ENCODE data around the gene MARCHF3.

The MARCHF3 gene

DNA sequence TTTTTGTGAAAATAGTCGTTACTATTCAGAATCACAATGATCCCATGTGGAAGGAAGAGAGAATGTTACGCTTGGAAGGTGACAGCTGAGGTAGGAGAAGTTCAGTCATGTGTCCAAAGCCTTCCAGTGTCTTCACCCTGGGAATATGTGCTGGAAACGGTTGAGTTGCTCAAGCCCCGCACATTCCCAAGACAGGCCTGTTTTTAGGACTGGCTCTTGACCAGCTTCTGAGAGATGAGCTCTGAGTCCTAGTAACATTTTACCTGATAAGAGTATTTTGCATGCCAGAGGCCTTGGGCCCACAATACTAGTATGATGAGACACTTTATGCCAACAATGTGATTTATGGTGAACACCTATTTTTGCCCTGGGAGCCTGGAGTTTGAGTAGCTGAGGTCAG is 151.7 kb downstream of the MARCHF3 start:
- H3K9me3 Mint-ChIP-seq: no peaks in the 10 kb centered on the region
- DNase-seq (no peak), ATAC-seq (replicated peaks) (no peak)
- H3K27ac Mint-ChIP-seq: no peak overlapping the region
- peaks cover 48 to 60% of the 10 kb centered on the region in 2 donors for H3K36me3 Mint-ChIP-seq
- H3K27me3 Mint-ChIP-seq: no peaks in the 10 kb centered on the region
- peaks cover 5 to 10% of the 10 kb centered on the region in 2 donors for H3K4me1 Mint-ChIP-seq
- no peak overlapping the region for H3K4me3 Mint-ChIP-seq

DNA sequence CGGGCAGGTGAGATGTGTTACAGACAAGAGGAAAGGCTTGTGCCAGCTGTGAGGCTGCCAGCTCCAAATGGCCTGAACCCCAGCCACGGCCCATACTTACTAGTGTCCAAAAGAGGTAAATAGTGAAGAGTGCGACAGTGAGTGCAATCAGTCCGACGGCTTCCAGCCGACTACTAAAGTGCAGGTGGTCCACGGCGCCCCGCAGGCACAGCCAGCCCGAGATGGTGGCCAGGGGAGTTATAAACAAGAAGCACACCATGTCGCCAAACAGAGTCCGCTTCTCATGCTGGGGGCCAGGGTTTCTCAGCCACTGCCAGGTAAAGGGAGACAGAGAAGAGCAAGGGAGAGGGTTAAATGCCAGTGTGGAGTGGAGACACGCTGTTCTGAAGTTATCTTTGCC is 152.3 kb downstream of the MARCHF3 start:
- Mint-ChIP-seq H3K36me3 (peaks cover 51 to 65% of the 10 kb centered on the region in 2 donors), H3K4me3 (no peak overlapping the region), H3K27ac (no peak overlapping the region), H3K4me1 (peaks cover 5 to 10% of the 10 kb centered on the region in 2 donors), H3K9me3 (no peaks in the 10 kb centered on the region), H3K27me3 (no peaks in the 10 kb centered on the region)
- DNase-seq (no peak), ATAC-seq (replicated peaks) (no peak)

DNA sequence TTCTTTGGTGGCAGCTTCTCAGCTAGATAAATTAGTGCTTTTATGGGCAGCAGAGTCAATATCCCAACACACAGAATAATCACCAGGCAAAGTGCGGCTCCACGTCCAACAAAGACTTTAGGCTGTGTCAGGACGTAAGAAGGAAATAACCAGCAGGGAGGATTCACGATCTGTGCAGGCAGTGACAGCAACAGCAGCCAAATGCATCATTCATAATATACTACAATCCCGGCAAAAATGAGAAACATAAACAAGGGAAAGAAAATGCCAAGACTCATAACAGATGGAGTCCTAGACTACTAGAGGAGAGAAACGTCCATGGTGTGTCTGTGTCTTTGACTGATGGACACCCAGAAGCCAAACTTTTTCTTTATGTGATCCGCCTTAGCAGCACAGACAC is 152.8 kb downstream of the MARCHF3 start:
- no peak overlapping the region for H3K4me3 Mint-ChIP-seq
- H3K27ac Mint-ChIP-seq: no peak overlapping the region
- no peak for DNase-seq
- peaks cover 50 to 68% of the 10 kb centered on the region in 2 donors for H3K36me3 Mint-ChIP-seq
- H3K4me1 Mint-ChIP-seq: peaks cover 5 to 10% of the 10 kb centered on the region in 2 donors
- H3K27me3 Mint-ChIP-seq: no peaks in the 10 kb centered on the region
- ATAC-seq (replicated peaks): no peak
- H3K9me3 Mint-ChIP-seq: no peaks in the 10 kb centered on the region

DNA sequence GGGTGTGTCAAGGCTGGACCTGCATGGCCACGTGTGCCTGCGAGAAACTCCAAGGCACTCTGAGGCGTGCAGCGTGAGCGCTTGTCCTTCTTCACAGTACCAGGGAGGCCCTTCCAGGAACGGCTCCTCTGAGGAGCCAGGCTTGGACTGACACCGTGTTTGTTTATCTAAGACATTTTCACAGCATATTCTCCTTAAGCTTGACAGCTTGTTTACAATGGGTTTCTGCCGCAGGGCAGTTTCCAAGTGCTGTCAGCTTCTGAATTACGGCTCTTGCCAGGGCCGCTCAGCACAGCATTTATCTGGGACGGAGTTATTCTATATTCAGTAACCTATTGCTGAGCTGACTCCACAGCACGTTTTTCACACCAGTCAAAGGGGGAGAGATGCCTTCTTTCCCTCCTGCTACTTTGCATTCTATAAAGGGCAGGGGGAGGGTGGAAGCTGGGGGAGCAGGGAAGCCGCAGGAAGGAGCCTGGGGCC is 155.0 kb downstream of the MARCHF3 start:
- peaks cover 8 to 14% of the 10 kb centered on the region in 2 donors for H3K4me1 Mint-ChIP-seq
- no peak overlapping the region for H3K27ac Mint-ChIP-seq
- no peak for ATAC-seq (replicated peaks)
- H3K4me3 Mint-ChIP-seq: no peak overlapping the region
- H3K36me3 Mint-ChIP-seq: peaks cover 59 to 81% of the 10 kb centered on the region in 2 donors
- no peaks in the 10 kb centered on the region for H3K27me3 Mint-ChIP-seq
- no peak for DNase-seq
- H3K9me3 Mint-ChIP-seq: no peaks in the 10 kb centered on the region

DNA sequence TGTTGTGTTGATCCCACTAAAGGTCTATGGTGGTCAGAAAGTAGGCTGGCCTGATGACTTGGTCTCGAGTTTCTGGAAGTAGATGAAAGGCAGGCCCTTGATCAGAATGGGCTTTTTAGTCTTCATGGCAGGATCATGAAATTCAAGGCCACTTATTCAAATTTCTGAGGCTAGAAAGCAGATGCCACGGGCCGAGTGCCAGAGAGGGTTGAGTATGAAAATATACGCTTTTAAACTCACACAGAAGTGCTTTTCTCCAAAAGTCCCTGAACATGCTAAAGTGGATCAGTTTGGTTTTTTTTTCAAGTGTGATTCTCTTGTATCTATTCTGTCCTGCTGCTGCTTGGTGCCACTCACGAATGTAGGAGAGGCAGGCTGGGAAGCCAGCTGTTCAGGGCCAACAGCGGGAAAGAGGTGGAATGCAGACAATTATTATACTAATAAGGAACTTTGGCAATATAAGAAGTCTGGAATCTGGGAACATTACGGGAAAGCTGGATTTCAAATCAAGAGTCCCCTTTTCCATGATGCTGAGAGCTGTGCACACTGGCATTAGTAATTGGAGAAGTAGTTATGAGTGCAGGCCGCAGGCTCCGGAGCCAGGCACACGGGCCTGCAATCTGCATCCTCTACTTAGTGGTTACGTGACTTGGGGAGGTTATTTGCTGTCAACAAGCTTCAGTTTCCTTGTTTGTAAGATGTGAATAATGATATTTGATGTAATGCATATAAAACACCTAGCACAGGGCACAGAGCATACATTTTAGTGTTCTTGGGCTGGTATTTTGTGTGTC is 157.6 kb downstream of the MARCHF3 start:
- Mint-ChIP-seq H3K9me3 (no peaks in the 10 kb centered on the region), H3K4me3 (no peak overlapping the region), H3K27ac (no peak overlapping the region), H3K4me1 (peaks cover 18 to 26% of the 10 kb centered on the region in 2 donors), H3K27me3 (no peaks in the 10 kb centered on the region), H3K36me3 (peaks cover 53 to 70% of the 10 kb centered on the region in 2 donors)
- ATAC-seq (replicated peaks) (no peak), DNase-seq (no peak)

DNA sequence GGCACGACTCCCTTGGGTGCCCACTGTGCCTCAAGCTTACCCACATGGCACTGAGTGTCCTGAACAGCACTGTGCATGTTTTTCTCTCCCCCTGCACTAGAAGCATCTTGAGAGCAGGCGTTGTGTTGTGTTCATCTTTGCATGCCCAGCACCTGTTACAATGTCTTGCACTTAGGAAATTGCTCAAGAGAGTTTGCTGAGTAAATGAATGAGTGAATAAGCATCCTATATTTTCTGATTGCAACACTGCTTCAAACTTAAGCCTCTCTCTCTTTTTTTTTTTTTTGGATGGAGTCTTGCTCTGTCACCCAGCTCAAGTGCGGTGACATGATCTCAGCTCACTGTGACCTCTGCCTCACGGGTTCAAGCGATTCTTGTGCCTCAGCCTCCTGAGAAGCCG is 158.9 kb downstream of the MARCHF3 start:
- H3K27ac Mint-ChIP-seq: no peak overlapping the region
- H3K4me3 Mint-ChIP-seq: no peak overlapping the region
- peaks cover 50 to 68% of the 10 kb centered on the region in 2 donors for H3K36me3 Mint-ChIP-seq
- ATAC-seq (replicated peaks): no peak
- H3K4me1 Mint-ChIP-seq: peaks cover 22 to 26% of the 10 kb centered on the region in 2 donors
- DNase-seq: no peak
- no peaks in the 10 kb centered on the region for H3K27me3 Mint-ChIP-seq
- H3K9me3 Mint-ChIP-seq: no peaks in the 10 kb centered on the region

DNA sequence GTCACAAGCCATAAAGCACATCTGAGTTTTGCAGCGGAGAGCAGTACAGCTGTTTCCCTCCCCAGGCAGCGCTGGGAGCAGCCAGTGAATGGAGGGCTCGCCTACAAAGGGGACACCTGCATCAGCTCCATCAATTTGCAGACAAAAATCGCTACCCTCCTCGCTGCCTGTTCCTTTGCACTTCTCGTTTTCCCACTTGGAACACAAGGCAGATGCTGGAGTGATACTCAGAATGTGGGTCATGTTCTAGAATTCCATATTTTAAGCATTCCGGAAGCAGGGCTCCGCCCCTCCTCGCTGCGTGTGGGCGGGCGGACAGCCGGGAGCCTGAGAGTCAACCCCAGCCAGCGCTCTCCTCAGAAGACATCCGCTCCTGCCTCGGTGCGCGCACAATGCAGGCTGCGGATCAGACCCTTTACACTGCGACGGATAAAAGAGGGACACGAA is 161.3 kb downstream of the MARCHF3 start:
- ATAC-seq (replicated peaks) (peak; percentile 58 to 78), DNase-seq (no peak)
- peaks cover 36 to 55% of the 10 kb centered on the region in 2 donors for H3K36me3 Mint-ChIP-seq
- H3K27me3 Mint-ChIP-seq: no peaks in the 10 kb centered on the region
- peak overlapping the region; percentile 74 to 83 for H3K4me3 Mint-ChIP-seq
- H3K9me3 Mint-ChIP-seq: no peaks in the 10 kb centered on the region
- H3K27ac Mint-ChIP-seq: peak overlapping the region; percentile 70
- H3K4me1 Mint-ChIP-seq: peaks cover 22 to 26% of the 10 kb centered on the region in 2 donors

DNA sequence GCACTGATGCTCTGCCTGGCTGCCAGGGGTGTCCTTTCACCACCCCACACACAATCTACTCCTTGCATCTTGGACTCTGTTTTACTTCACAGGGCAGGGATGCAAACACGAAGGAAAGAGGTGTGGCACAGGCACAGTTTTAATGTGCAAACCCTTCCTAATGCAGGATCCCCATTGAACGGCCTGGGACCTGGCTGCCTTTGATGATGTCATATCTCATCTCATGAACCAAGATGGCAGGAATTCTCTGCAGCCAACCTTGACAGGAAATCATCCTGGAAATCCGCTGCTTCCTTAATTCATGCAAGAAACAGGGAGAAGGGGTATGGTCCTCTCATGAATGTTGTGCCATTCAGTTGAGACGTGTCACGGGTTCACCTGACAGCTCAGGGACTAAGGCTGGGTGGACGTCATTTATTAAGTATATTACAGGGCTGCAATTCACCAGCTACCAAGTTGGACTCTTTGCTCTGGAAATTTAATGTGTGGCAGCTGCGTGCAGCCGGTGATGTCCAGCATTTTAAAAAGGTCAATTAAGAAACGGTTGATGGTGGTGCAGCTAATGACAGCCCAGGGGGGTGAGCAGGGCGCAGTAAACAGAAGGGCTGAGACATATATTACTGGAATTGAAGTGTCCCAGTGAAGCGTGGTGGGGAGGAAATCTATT is 161.9 kb downstream of the MARCHF3 start:
- peak; percentile 10 to 16 for ATAC-seq (replicated peaks)

DNA sequence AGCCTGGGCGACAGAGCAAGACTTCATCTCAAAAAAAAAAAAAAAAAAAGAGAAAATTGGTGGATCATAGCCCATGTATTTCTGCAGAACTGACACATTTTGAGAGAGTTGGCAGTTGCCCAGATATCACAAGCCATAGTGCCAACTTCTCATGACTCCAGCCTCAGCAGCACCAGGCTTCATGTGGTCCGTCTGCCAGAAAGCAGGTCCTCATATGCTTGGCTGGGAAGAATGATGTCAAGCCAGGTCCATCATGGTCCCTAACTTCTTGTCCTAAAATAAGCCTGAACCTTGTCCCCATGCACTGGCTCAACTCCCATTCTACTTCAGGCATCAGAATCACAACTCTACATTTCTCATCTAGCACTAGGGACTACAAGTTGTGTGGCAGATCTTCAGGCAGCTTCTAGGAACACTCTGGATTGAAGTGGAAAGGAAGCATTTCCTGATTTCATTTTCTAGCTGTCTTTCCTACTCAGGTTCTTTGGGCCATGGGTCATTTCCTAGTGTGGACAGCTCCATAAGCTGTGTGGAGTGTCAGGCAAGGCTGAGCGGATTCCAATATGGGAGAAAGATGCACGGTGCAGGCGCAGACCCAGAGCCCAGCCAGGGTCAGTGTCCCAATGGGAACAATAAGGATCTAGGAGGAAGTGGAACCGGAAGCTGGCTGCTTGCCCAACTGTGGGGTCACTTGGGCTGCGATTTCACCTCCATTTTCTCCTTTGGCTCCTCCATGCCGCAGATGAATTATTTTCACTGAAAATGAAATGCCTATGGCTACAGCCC is 163.3 kb downstream of the MARCHF3 start:
- DNase-seq (no peak), ATAC-seq (replicated peaks) (no peak)
- Mint-ChIP-seq H3K27ac (peak overlapping the region; percentile 69), H3K36me3 (peaks cover 30 to 35% of the 10 kb centered on the region in 2 donors), H3K27me3 (no peaks in the 10 kb centered on the region), H3K9me3 (no peaks in the 10 kb centered on the region), H3K4me3 (no peak overlapping the region), H3K4me1 (peaks cover 22 to 26% of the 10 kb centered on the region in 2 donors)

More for the DNA sequence above, 161.9 kb downstream of the MARCHF3 start:
- DNase-seq: no peak
- H3K4me3 Mint-ChIP-seq: peak overlapping the region; percentile 74 to 83
- H3K4me1 Mint-ChIP-seq: peaks cover 22 to 26% of the 10 kb centered on the region in 2 donors
- peaks cover 33 to 49% of the 10 kb centered on the region in 2 donors for H3K36me3 Mint-ChIP-seq
- peak overlapping the region; percentile 75 for H3K27ac Mint-ChIP-seq
- no peaks in the 10 kb centered on the region for H3K9me3 Mint-ChIP-seq
- no peaks in the 10 kb centered on the region for H3K27me3 Mint-ChIP-seq

DNA sequence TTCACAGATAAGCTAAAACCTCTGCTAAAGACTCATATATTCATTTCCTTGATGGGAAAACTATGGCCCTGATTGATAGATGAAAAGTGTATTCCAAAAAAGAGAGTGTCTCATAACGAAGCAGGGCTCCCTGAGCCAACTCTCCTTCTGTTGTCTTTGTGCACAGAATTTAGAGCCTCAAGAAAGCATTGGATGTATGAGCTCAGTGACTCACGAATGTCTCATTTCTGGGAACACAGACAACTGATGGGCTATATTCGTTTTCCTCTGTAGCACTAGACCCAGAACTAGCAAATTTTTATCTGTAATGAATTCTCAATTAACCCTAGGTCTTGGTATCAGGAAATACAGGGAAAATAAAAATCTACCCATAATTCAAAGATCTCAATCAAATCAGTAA is 165.1 kb downstream of the MARCHF3 start:
- Mint-ChIP-seq H3K36me3 (peaks cover 14 to 25% of the 10 kb centered on the region in 2 donors), H3K4me1 (peaks cover 17 to 19% of the 10 kb centered on the region in 2 donors), H3K4me3 (no peak overlapping the region), H3K27ac (no peak overlapping the region), H3K9me3 (no peaks in the 10 kb centered on the region), H3K27me3 (no peaks in the 10 kb centered on the region)
- DNase-seq (no peak), ATAC-seq (replicated peaks) (no peak)

DNA sequence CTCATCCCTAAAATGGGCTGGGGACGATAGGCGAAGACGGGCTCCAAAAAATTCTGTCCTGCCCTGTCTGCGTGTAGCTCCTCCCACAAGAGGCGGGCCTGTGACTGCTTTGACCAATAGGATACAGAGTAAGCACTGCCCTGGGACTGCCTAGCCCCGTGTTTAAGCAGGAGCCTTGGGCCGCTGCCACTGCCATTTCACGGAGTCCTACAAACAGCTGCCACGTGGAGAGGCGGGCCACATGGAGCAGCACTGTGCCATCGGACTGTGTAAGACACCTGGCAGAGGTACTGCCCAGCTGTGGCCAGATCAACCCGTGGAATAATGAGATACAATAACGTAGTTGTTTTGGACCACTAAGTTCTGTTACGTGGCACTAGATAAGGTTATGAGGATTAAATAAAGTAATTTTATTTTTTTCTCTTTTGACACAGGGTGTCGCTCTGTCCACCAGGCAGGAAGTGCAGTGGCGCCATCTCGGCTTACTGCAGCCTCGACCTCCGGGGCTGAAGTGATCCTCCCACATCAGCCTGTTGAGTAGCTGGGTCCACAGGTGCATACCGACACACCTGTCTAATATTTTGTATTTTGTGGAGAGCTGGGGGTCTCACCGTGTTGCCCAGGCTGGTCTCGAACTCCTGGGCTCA is 166.2 kb downstream of the MARCHF3 start:
- ATAC-seq (replicated peaks): peak in 1 of 2 donors; percentile 36
- H3K9me3 Mint-ChIP-seq: no peaks in the 10 kb centered on the region
- H3K27ac Mint-ChIP-seq: no peak overlapping the region
- no peak overlapping the region for H3K4me3 Mint-ChIP-seq
- no peaks in the 10 kb centered on the region for H3K27me3 Mint-ChIP-seq
- H3K36me3 Mint-ChIP-seq: peaks cover 14 to 21% of the 10 kb centered on the region in 2 donors
- peaks cover 8 to 14% of the 10 kb centered on the region in 2 donors for H3K4me1 Mint-ChIP-seq
- DNase-seq: no peak

DNA sequence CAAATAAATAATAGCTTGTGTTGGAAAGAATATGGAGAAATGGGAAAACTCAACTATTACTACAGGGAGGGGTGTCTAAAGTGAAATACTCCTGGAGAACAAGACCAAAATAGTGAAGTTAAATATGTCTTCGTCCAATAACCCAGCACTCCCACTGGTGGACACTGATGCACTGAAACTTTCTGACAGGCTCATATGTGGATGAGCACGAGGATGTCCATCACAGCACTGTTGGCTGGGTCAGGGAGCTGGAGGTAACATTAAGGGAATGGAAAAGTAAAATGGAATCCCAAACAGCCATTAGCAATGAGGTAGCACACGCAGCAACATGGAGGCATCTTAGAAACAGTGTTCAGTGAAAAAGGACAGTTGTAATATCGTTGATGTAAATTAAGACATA is 167.0 kb downstream of the MARCHF3 start:
- ATAC-seq (replicated peaks): no peak
- no peak overlapping the region for H3K4me3 Mint-ChIP-seq
- H3K27me3 Mint-ChIP-seq: no peaks in the 10 kb centered on the region
- peaks cover under 1 to 6% of the 10 kb centered on the region in 2 donors for H3K4me1 Mint-ChIP-seq
- peaks cover 14 to 20% of the 10 kb centered on the region in 2 donors for H3K36me3 Mint-ChIP-seq
- H3K27ac Mint-ChIP-seq: no peak overlapping the region
- no peak for DNase-seq
- no peaks in the 10 kb centered on the region for H3K9me3 Mint-ChIP-seq

DNA sequence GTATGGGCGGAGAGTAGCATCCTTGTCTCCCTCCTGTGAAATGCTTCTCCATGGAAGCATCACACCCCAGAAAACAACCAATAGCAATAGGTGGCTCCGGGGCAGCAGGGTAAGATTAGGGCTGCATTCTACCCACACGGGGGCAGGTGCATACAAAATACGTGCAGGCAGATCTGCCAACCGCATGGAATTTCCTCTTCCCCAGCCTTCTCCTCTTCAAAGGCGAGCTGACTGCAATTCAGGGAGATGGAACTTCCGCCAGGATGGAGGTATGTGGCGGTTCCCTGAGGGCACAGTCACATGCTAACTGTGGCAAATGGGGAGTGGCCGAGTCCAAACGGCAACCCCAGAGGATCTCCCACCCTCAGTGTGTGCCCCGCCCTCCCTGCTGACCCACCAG is 171.9 kb downstream of the MARCHF3 start:
- DNase-seq (no peak), ATAC-seq (replicated peaks) (no peak)
- H3K4me1 Mint-ChIP-seq: peaks cover 2 to 4% of the 10 kb centered on the region in 2 donors
- no peak overlapping the region for H3K27ac Mint-ChIP-seq
- H3K4me3 Mint-ChIP-seq: no peak overlapping the region
- H3K9me3 Mint-ChIP-seq: peaks cover 0 to 2% of the 10 kb centered on the region in 2 donors
- no peaks in the 10 kb centered on the region for H3K27me3 Mint-ChIP-seq
- peaks cover 32 to 38% of the 10 kb centered on the region in 2 donors for H3K36me3 Mint-ChIP-seq

All from stimulated activated naive B cell treated with anti-CD40 and anti-IgM and Interleukin-4, amounts not matched to agents 10 μg/mL and 1 μg/mL and 100 μg/mL, for 72 hours (primary cell).